B cell (primary cell): Measurements from ENCODE around the gene ABCA4.
"Not testable (repeated sequence)": the region's sequence is repeated elsewhere in the genome, so short reads cannot be mapped to it uniquely, and the experiment has no call there.

Experiments used
- CTCF ChIP-seq: fragments of 200-600 bp; IDR thresholded peaks from one replicate; pipeline ENCODE4 v1.8.0; 2022; ENCODE audit warnings: antibody characterized with exemption, mild to moderate bottlenecking
- EZH2 ChIP-seq: IDR thresholded peaks from 2 replicates; pipeline ENCODE4 v1.6.1; 2012; ENCODE audit warnings: borderline replicate concordance, low read depth, mild to moderate bottlenecking, moderate library complexity, low read length; ENCODE audit not compliant: insufficient read depth, poor library complexity, severe bottlenecking

- TF ChIP-seq CTCF, EZH2: not testable (repeated sequence)
Observed at GRCh38 chr1:94149166-94149565, 28.2 kb upstream of the ABCA4 start.
